CD4-positive, alpha-beta T cell treated with Interleukin-17A for 1 hour (primary cell): Measurements from ENCODE around the gene PIK3R3.

Experiments
- DNase-seq: peaks from one replicate; pipeline ENCODE4 v3.0.0-alpha.2; 2020

Gene PIK3R3

GRCh38 chr1:46132529-46133180 lies at the start of gene PIK3R3:
PIK3R3 (minus strand) TSS chr1:46132629; CDS start chr1:46131952, 677 bp downstream.
- DNase-seq, result peak; percentile 95

- DNase-seq, result no peak
Measured at GRCh38 chr1:46181343-46182260, 49.2 kb upstream of the PIK3R3 start.

- DNase-seq, result no peak
Measured at GRCh38 chr1:46180082-46180616, 47.7 kb upstream of the PIK3R3 start.

GRCh38 chr1:46179138-46180081 lies 47.0 kb upstream of the PIK3R3 start:
- peak; percentile 75 for DNase-seq

- DNase-seq, result no peak
Measured at GRCh38 chr1:46176211-46176865, 43.9 kb upstream of the PIK3R3 start, which contains the start of gene P3R3URF. P3R3URF (minus strand) TSS chr1:46176488; CDS start chr1:46176471, 17 bp downstream.

GRCh38 chr1:46175243-46175642 lies 42.8 kb upstream of the PIK3R3 start:
- DNase-seq, result no peak

- no peak for DNase-seq
Measured at GRCh38 chr1:46174448-46175231, 42.2 kb upstream of the PIK3R3 start, which contains the start of gene TSPAN1. TSPAN1 (plus strand) TSS chr1:46175087; CDS start chr1:46181108, 6,021 bp downstream.

GRCh38 chr1:46173361-46173856 lies 41.0 kb upstream of the PIK3R3 start:
- no peak for DNase-seq

GRCh38 chr1:46172321-46172720 lies 39.9 kb upstream of the PIK3R3 start:
- DNase-seq, result no peak

GRCh38 chr1:46171871-46172270 lies 39.4 kb upstream of the PIK3R3 start:
- DNase-seq, result no peak

- DNase-seq, result no peak
Measured at GRCh38 chr1:46171351-46171750, 38.9 kb upstream of the PIK3R3 start.

GRCh38 chr1:46169811-46170454 lies 37.5 kb upstream of the PIK3R3 start:
- DNase-seq, result no peak

- no peak for DNase-seq
Measured at GRCh38 chr1:46168477-46168876, 36.0 kb upstream of the PIK3R3 start.

- DNase-seq, result peak; percentile 50
Measured at GRCh38 chr1:46166521-46167462, 34.4 kb upstream of the PIK3R3 start.

GRCh38 chr1:46160212-46160611 lies 27.8 kb upstream of the PIK3R3 start:
- no peak for DNase-seq

GRCh38 chr1:46159516-46159915 lies 27.1 kb upstream of the PIK3R3 start:
- no peak for DNase-seq

- no peak for DNase-seq
Measured at GRCh38 chr1:46158312-46159281, 26.2 kb upstream of the PIK3R3 start.

GRCh38 chr1:46157916-46158311 lies 25.5 kb upstream of the PIK3R3 start:
- no peak for DNase-seq
